Fibroblast of lung (primary cell): ENCODE results near the gene GRK1.

Source experiments
- EZH2 ChIP-seq: IDR thresholded peaks from 2 replicates; pipeline ENCODE4 v1.5.1; 2012; ENCODE audit warnings: low read length, control low read depth, mild to moderate bottlenecking; ENCODE audit errors: missing control alignments
- TF ChIP-seq, protein P1 (sequence below), 2 donors: IDR thresholded peaks in 1 of 2; conservative IDR thresholded peaks in 1 of 2; 1 replicate in 1 of 2; 2 replicates in 1 of 2; pipeline ENCODE4 v1.5.1; 2011 to 2012; ENCODE audit warnings: low read length in 2 of 2, control low read depth in 1 of 2, inconsistent platforms in 1 of 2, low read depth in 1 of 2, mild to moderate bottlenecking in 1 of 2

DNA sequence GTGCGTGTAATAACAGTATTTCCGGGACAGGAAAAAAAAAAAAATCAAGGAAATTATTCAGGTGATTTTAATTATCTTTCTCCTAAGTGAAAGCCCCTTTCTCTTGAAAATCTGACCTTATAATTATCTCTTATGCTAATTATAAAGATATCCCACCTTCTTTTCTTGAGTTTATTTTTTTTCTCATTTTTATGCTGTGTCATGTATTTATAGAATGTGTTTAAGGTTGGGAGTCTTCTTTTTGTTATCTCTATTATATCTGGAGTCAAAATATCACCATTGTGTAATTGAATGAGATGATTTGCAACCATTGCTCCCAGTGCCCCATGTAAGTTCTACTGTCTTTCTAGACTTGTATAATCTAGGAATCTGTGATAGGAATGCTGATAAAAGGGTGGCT, 95.1 kb downstream of the GRK1 start:
- TF ChIP-seq, protein P1, sequence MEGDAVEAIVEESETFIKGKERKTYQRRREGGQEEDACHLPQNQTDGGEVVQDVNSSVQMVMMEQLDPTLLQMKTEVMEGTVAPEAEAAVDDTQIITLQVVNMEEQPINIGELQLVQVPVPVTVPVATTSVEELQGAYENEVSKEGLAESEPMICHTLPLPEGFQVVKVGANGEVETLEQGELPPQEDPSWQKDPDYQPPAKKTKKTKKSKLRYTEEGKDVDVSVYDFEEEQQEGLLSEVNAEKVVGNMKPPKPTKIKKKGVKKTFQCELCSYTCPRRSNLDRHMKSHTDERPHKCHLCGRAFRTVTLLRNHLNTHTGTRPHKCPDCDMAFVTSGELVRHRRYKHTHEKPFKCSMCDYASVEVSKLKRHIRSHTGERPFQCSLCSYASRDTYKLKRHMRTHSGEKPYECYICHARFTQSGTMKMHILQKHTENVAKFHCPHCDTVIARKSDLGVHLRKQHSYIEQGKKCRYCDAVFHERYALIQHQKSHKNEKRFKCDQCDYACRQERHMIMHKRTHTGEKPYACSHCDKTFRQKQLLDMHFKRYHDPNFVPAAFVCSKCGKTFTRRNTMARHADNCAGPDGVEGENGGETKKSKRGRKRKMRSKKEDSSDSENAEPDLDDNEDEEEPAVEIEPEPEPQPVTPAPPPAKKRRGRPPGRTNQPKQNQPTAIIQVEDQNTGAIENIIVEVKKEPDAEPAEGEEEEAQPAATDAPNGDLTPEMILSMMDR (conservative IDR thresholded peaks at IDR 0.05 in 1 of 2, IDR thresholded peaks at IDR 0.05 in 1 of 2; ENCODE audit: low read depth in 1 of 2, low read length in 2 of 2): no peak
- no peak for TF ChIP-seq EZH2
